Endothelial cell of umbilical vein (primary cell): Measurements from ENCODE around the gene NPSR1. TPM values are rescaled to one million over a fixed set of nuclear protein-coding genes. Genes with fewer than 3 reads are reported as not detected.

Source experiments
- BruUV-seq: library from RNA; stranded (reverse); fragments of 400-500 nt; replicated peaks from 2 replicates; lab custom pipeline; 2021; lab: Mats Ljungman, UMichigan
- CTCF ChIA-PET: fragments of 300-600, 350-600 bp; sonication (Branson Sonifier 250); formaldehyde crosslinking; loops from one replicate; lab custom pipeline; 2021; ENCODE audit warnings: antibody characterized with exemption, inconsistent platforms; lab: Charles Lee
- POLR2A ChIA-PET: fragments of 300-600, 350-600 bp; sonication (Branson Sonifier 250); formaldehyde crosslinking; loops from one replicate; lab custom pipeline; 2021; ENCODE audit warnings: antibody characterized with exemption, inconsistent platforms; lab: Charles Lee
- DNase-seq: peaks from one replicate; pipeline ENCODE4 v3.0.0-alpha.2; 2011; ENCODE audit warnings: low read depth, low spot score
- FAIRE-seq: peaks from 2 replicates; lab custom pipeline; 2011; peaks lifted over from hg19 to GRCh38; lab: Jason Lieb, UNC
- H2AFZ ChIP-seq: 2 replicates; pipeline ENCODE4 v1.6.0; 2012; ENCODE audit warnings: low read depth, low read length, control low read depth, inconsistent platforms
- H3K27ac ChIP-seq: 2 replicates; pipeline ENCODE4 v1.5.1; 2011; ENCODE audit warnings: low read depth, mild to moderate bottlenecking, control low read depth, low read length, moderate library complexity; ENCODE audit not compliant: insufficient read depth
- H3K27me3 ChIP-seq, 2 experiments: 2 replicates each; pipeline versions ENCODE4 v1.6.0 to v1.6.1; 2011; ENCODE audit warnings: low read length in 2 of 2, mixed read lengths in 1 of 2; ENCODE audit not compliant: control insufficient read depth in 2 of 2, insufficient read depth in 2 of 2
- H3K36me3 ChIP-seq, 2 experiments: 2 replicates in 1 of 2; 3 replicates in 1 of 2; pipeline ENCODE4 v1.5.1; 2011; ENCODE audit warnings: low read length in 2 of 2, mild to moderate bottlenecking in 1 of 2, moderate library complexity in 1 of 2; ENCODE audit not compliant: control insufficient read depth in 2 of 2, insufficient read depth in 2 of 2; ENCODE audit errors: extremely low read depth in 1 of 2
- H3K4me1 ChIP-seq: 3 replicates; pipeline ENCODE4 v1.5.1; 2011; ENCODE audit warnings: mild to moderate bottlenecking, low read length; ENCODE audit not compliant: control insufficient read depth, insufficient read depth; ENCODE audit errors: extremely low read depth
- H3K4me2 ChIP-seq: 2 replicates; pipeline ENCODE4 v1.6.1; 2011; ENCODE audit warnings: low read length, control low read depth, mixed read lengths; ENCODE audit not compliant: insufficient read depth
- H3K4me3 ChIP-seq, 3 experiments: fragments of 200-600 bp in 1 of 3; sonication (generic), shearing (Covaris generic) in 1 of 3; replicated peaks in 1 of 3; 2 replicates each; pipeline ENCODE4 v1.5.1; 2011 to 2016; ENCODE audit warnings: control low read depth in 3 of 3, low read length in 3 of 3, mild to moderate bottlenecking in 2 of 3, inconsistent platforms in 1 of 3, low read depth in 1 of 3, moderate library complexity in 1 of 3; ENCODE audit not compliant: insufficient read depth in 1 of 3
- H3K79me2 ChIP-seq: 2 replicates; pipeline ENCODE4 v1.6.0; 2012; ENCODE audit warnings: low read length, inconsistent platforms; ENCODE audit not compliant: control insufficient read depth, insufficient read depth
- H3K9ac ChIP-seq: replicated peaks from 2 replicates; pipeline ENCODE3; 2011; ENCODE audit warnings: low read length, control low read depth; ENCODE audit not compliant: insufficient read depth; ENCODE audit errors: extremely low read depth
- H3K9me1 ChIP-seq: replicated peaks from 3 replicates; pipeline ENCODE4 v1.6.0; 2011; ENCODE audit warnings: mild to moderate bottlenecking, low read length; ENCODE audit not compliant: control insufficient read depth, insufficient read depth; ENCODE audit errors: extremely low read depth
- H3K9me3 ChIP-seq: replicated peaks from 2 replicates; pipeline ENCODE4 v1.5.1; 2012; ENCODE audit warnings: low read length, inconsistent platforms; ENCODE audit not compliant: control insufficient read depth, insufficient read depth
- H4K20me1 ChIP-seq: replicated peaks from 2 replicates; pipeline ENCODE3; 2011; ENCODE audit warnings: mild to moderate bottlenecking, low read length; ENCODE audit not compliant: control insufficient read depth, insufficient read depth; ENCODE audit errors: extremely low read depth
- CTCF ChIP-seq, 2 donors: IDR thresholded peaks; 1 replicate in 1 of 2; 2 replicates in 1 of 2; pipeline ENCODE4 v1.5.1; 2011; ENCODE audit warnings: low read length in 2 of 2, mild to moderate bottlenecking in 2 of 2, moderate library complexity in 2 of 2, control low read depth in 1 of 2, inconsistent platforms in 1 of 2, low read depth in 1 of 2; ENCODE audit not compliant: insufficient read depth in 1 of 2; ENCODE audit errors: extremely low read depth in 1 of 2
- EZH2 ChIP-seq: IDR thresholded peaks from 2 replicates; pipeline ENCODE4 v1.6.1; 2012; ENCODE audit warnings: borderline replicate concordance, low read depth, mild to moderate bottlenecking, moderate library complexity, low read length, inconsistent platforms; ENCODE audit not compliant: severe bottlenecking
- FOS ChIP-seq: IDR thresholded peaks from 2 replicates; pipeline ENCODE4 v1.6.1; 2011; ENCODE audit warnings: mild to moderate bottlenecking, low read length, moderate library complexity, borderline replicate concordance; ENCODE audit not compliant: insufficient read depth
- GATA2 ChIP-seq: IDR thresholded peaks from 2 replicates; pipeline ENCODE4 v1.7.0; 2011; ENCODE audit warnings: low read depth, mild to moderate bottlenecking, moderate library complexity, mixed read lengths, low read length; ENCODE audit not compliant: insufficient read length, insufficient read depth
- JUN ChIP-seq: IDR thresholded peaks from 2 replicates; pipeline ENCODE4 v1.6.1; 2011; ENCODE audit warnings: borderline replicate concordance, low read depth; ENCODE audit not compliant: insufficient read length, insufficient read depth
- MYC ChIP-seq: IDR thresholded peaks from one replicate; pipeline ENCODE4 v1.6.1; 2011; ENCODE audit warnings: mild to moderate bottlenecking, low read depth, low read length
- POLR2A ChIP-seq: IDR thresholded peaks from 2 replicates; pipeline ENCODE4 v1.6.1; 2012; ENCODE audit warnings: low read depth, mild to moderate bottlenecking, control low read depth, low read length
- POLR2AphosphoS5 ChIP-seq: IDR thresholded peaks from 2 replicates; pipeline ENCODE4 v1.6.1; 2012; ENCODE audit warnings: low read depth, mild to moderate bottlenecking, control low read depth, low read length, moderate library complexity; ENCODE audit not compliant: insufficient read depth
- dilution Hi-C: fragments of 300-500 bp; cut with MboI; formaldehyde crosslinking; loops from one replicate; pipeline ENCODE4 v1.15.0; 2019; ENCODE audit warnings: low sequenced_read_pairs; ENCODE audit not compliant: extremely low pct_ligation_motif_present
- intact Hi-C: fragments of 100-400 bp; cut with micrococcal nuclease; formaldehyde crosslinking; loops from one replicate; pipeline ENCODE4 v1.10.0; 2022
- polyA plus RNA-seq, 4 experiments: library from polyadenylated mRNA; depleted of rRNA in 3 of 4; stranded (reverse) in 3 of 4; unstranded in 1 of 4; fragments of >200 nt; gene quantifications; 2 replicates each; pipeline versions ENCODE4 v1.2.1 to v1.2.3, GENCODE V29; 2011 to 2012; ENCODE audit warnings: missing spikeins in 1 of 4
- total RNA-seq: library from RNA; stranded (reverse); gene quantifications from 2 replicates; pipeline ENCODE4 v1.2.3, GENCODE V29; 2021
- TF ChIP-seq, protein P1 (sequence below): IDR thresholded peaks from 2 replicates; pipeline ENCODE4 v1.6.1; 2011; ENCODE audit not compliant: insufficient read depth, insufficient read length

The NPSR1 gene
- total and polyA plus RNA-seq, 2 donors (not counting 3 experiments of a cell fraction or from before 2014, with no cell fraction given): not detected

DNA sequence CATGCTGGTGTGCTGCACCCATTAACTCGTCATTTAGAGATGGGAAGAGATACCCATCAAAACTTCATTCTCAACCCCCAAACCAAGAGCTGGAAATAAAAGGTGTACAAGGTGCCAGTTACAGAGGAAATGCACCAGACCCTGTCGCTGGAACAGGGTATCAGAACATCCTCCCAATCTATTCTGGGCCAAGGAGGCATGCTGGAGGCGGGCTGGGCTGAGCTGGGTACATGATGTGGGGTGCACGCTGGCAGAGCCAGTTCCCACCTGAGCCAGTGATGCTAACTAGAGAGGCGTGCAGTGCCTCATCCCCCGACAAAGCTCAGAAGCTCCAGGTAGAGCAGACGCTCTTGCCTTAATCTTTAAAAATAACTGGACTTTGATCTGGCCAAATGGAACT is 70.1 kb downstream of the NPSR1 start:
- Histone ChIP-seq H3K9me3 (no peaks in the 10 kb centered on the region), H3K4me1 (no peaks in the 10 kb centered on the region), H3K9me1 (no peaks in the 10 kb centered on the region), H3K27ac (no peak overlapping the region), H4K20me1 (no peaks in the 10 kb centered on the region), H3K27me3 (no peaks in the 10 kb centered on the region), H3K4me3 (no peak overlapping the region), H3K36me3 (no peaks in the 10 kb centered on the region), H2AFZ (no peak overlapping the region), H3K4me2 (no peak overlapping the region), H3K79me2 (no peaks in the 10 kb centered on the region), H3K9ac (no peak overlapping the region)
- ChIA-PET CTCF (interaction anchor here (0.6 kb wide), 1 partner anchor 1221 kb away, joined by 3 read pairs; no protein-coding TSS in a partner anchor), POLR2A (no interaction called here)
- intact Hi-C loops: no loop called here
- BruUV-seq: no TSS peak
- dilution Hi-C loops: no loop called here
- TF ChIP-seq MYC (no peak), JUN (no peak), POLR2A (no peak), GATA2 (no peak), FOS (no peak), POLR2AphosphoS5 (no peak), EZH2 (no peak), CTCF (IDR thresholded peaks at IDR 0.05; ENCODE audit: extremely low read depth in 1 of 2, insufficient read depth in 1 of 2, low read depth in 1 of 2, low read length in 2 of 2) (no peak)
- TF ChIP-seq, protein P1, sequence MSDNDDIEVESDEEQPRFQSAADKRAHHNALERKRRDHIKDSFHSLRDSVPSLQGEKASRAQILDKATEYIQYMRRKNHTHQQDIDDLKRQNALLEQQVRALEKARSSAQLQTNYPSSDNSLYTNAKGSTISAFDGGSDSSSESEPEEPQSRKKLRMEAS: no peak
- FAIRE-seq (peak; percentile 54), DNase-seq (no peak)
